ENCODE data around the gene PRKCB. TPM values are rescaled to one million over a fixed set of nuclear protein-coding genes. Genes with fewer than 3 reads are reported as not detected.

The PRKCB gene
- total and polyA plus RNA-seq, 8 donors = 13.5 to 74.3 (median 57.0) TPM

GRCh38 chr16:23996258-23996955 is 160.6 kb downstream of the PRKCB start:
- H3K27ac ChIP-seq = no peak overlapping the region
- no peak for ATAC-seq
- H3K4me1 ChIP-seq = no peaks in the 10 kb centered on the region
- no peaks in the 10 kb centered on the region for H3K9me3 ChIP-seq
- no peak for DNase-seq
- intact Hi-C loops (cut with DNase I) = no loop called here
- TF ChIP-seq, protein P1, sequence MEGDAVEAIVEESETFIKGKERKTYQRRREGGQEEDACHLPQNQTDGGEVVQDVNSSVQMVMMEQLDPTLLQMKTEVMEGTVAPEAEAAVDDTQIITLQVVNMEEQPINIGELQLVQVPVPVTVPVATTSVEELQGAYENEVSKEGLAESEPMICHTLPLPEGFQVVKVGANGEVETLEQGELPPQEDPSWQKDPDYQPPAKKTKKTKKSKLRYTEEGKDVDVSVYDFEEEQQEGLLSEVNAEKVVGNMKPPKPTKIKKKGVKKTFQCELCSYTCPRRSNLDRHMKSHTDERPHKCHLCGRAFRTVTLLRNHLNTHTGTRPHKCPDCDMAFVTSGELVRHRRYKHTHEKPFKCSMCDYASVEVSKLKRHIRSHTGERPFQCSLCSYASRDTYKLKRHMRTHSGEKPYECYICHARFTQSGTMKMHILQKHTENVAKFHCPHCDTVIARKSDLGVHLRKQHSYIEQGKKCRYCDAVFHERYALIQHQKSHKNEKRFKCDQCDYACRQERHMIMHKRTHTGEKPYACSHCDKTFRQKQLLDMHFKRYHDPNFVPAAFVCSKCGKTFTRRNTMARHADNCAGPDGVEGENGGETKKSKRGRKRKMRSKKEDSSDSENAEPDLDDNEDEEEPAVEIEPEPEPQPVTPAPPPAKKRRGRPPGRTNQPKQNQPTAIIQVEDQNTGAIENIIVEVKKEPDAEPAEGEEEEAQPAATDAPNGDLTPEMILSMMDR (IDR thresholded peaks at IDR 0.05) = no peak
- H3K36me3 ChIP-seq = no peaks in the 10 kb centered on the region
- no peaks in the 10 kb centered on the region for H3K27me3 ChIP-seq
- no peak overlapping the region for H3K4me3 ChIP-seq

- Histone ChIP-seq H3K36me3 (no peaks in the 10 kb centered on the region), H3K27me3 (no peaks in the 10 kb centered on the region), H3K27ac (no peak overlapping the region), H3K4me3 (no peak overlapping the region), H3K9me3 (no peaks in the 10 kb centered on the region), H3K4me1 (no peaks in the 10 kb centered on the region)
- TF ChIP-seq, protein P1 (IDR thresholded peaks at IDR 0.05) = no peak
- DNase-seq (no peak), ATAC-seq (no peak)
- intact Hi-C loops (cut with DNase I) = no loop called here
These were observed 163.0 kb downstream of the PRKCB start for GRCh38 chr16:23998771-23999170.

- Histone ChIP-seq H3K9me3 (no peaks in the 10 kb centered on the region), H3K27me3 (no peaks in the 10 kb centered on the region), H3K36me3 (no peaks in the 10 kb centered on the region), H3K4me1 (no peaks in the 10 kb centered on the region), H3K27ac (no peak overlapping the region), H3K4me3 (no peak overlapping the region)
- TF ChIP-seq, protein P1 (IDR thresholded peaks at IDR 0.05) = no peak
- no peak for DNase-seq
- intact Hi-C loops (cut with DNase I) = no loop called here
- ATAC-seq = no peak
These were observed 163.9 kb downstream of the PRKCB start for GRCh38 chr16:23999663-24000062.

DNA sequence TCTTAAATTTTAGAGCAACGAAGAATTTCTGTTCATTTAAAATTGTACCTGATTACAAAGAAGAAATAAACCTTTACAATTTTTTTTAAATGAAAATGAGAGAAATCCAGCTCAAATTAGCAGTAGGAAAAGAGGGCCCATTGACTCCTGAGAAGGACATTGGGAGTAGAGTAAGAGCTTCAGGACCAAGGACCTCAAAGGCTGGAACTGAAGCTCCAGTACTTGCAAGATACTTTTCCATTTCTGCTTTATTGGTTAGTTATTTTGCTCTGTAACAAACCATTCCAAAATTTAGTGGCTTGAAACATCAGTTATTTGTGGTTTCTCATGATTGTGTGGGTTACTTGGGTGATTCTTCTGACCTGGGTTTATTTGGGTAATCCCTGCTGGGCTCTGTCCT is 165.9 kb downstream of the PRKCB start:
- no peak for ATAC-seq
- intact Hi-C loops (cut with DNase I) = no loop called here
- TF ChIP-seq, protein P1 (IDR thresholded peaks at IDR 0.05) = no peak

GRCh38 chr16:24002619-24003018 is 166.8 kb downstream of the PRKCB start:
- Histone ChIP-seq H3K4me1 (no peaks in the 10 kb centered on the region), H3K27me3 (no peaks in the 10 kb centered on the region), H3K36me3 (no peaks in the 10 kb centered on the region), H3K27ac (no peak overlapping the region), H3K4me3 (no peak overlapping the region), H3K9me3 (no peaks in the 10 kb centered on the region)
- no peak for DNase-seq
- TF ChIP-seq, protein P1 (IDR thresholded peaks at IDR 0.05) = no peak
- intact Hi-C loops (cut with DNase I) = no loop called here
- ATAC-seq = no peak

More for the DNA sequence above, 165.9 kb downstream of the PRKCB start:
- Histone ChIP-seq H3K27ac (no peak overlapping the region), H3K4me3 (no peak overlapping the region), H3K4me1 (no peaks in the 10 kb centered on the region), H3K27me3 (no peaks in the 10 kb centered on the region), H3K36me3 (no peaks in the 10 kb centered on the region), H3K9me3 (no peaks in the 10 kb centered on the region)
- no peak for DNase-seq
